Measurements from ENCODE around the gene TNRC6B. TPM values are rescaled to one million over a fixed set of nuclear protein-coding genes. Genes with fewer than 3 reads are reported as not detected.
A peak's percentile ranks its signal among the peaks of the same experiment; 100 is the strongest.

TNRC6B gene
- total RNA-seq, 4 donors from 2014 or later: 41.8 to 50.9 (median 47.8) TPM

- H3K4me1 ChIP-seq: peaks cover 0 to 55% (median 7%) of the 10 kb centered on the region in 4 donors
- 81 to 82% methylated on average over 3 of the region's 3 CpGs for WGBS, 2 donors
- H3K36me3 ChIP-seq: peaks cover 0 to 47% (median 4%) of the 10 kb centered on the region in 3 donors
Observed at GRCh38 chr22:40271440-40271839, 93.7 kb downstream of the TNRC6B start.

GRCh38 chr22:40273319-40273718 lies 95.6 kb downstream of the TNRC6B start:
- peak overlapping the region in 2 of 4 donors; percentile 17 to 90 for H3K27ac ChIP-seq
- peaks cover 0 to 33% (median 4%) of the 10 kb centered on the region in 3 donors for H3K36me3 ChIP-seq
- no peak for TF ChIP-seq CTCF (IDR thresholded peaks at IDR 0.05)
- no peak for TF ChIP-seq POLR2A (IDR thresholded peaks at IDR 0.05)
- no peak for TF ChIP-seq EP300 (IDR thresholded peaks at IDR 0.05)
- H3K4me3 ChIP-seq: no peak overlapping the region
- DNase-seq (ENCODE audit: low spot score in 2 of 2): no peak
- H3K4me1 ChIP-seq: peaks cover 0 to 67% (median 7%) of the 10 kb centered on the region in 4 donors
- H3K27me3 ChIP-seq: no peaks in the 10 kb centered on the region
- WGBS, 2 donors: 64 to 70% methylated on average over 6 of the region's 6 CpGs
- H3K9me3 ChIP-seq: no peaks in the 10 kb centered on the region

More at GRCh38 chr22:40271440-40271839, 93.7 kb downstream of the TNRC6B start:
- Histone ChIP-seq H3K27me3 (no peaks in the 10 kb centered on the region), H3K27ac (peak overlapping the region in 2 of 4 donors; percentile 38 to 43), H3K4me3 (no peak overlapping the region), H3K9me3 (no peaks in the 10 kb centered on the region)
- DNase-seq (ENCODE audit: low spot score in 2 of 2): no peak
- no peak for TF ChIP-seq CTCF (IDR thresholded peaks at IDR 0.05)
- TF ChIP-seq POLR2A (IDR thresholded peaks at IDR 0.05): no peak
- peak in 1 of 2 donors; percentile 21 for TF ChIP-seq EP300 (IDR thresholded peaks at IDR 0.05)

GRCh38 chr22:40276996-40277823 lies 99.5 kb downstream of the TNRC6B start:
- TF ChIP-seq EP300 (IDR thresholded peaks at IDR 0.05) (peak; percentile 18 to 78), POLR2A (IDR thresholded peaks at IDR 0.05) (no peak)
- Histone ChIP-seq H3K36me3 (peaks cover 0 to 60% (median 4%) of the 10 kb centered on the region in 3 donors), H3K4me3 (peak overlapping the region in 3 of 4 donors; percentile 26 to 49 (median 31)), H3K4me1 (peaks cover 0 to 46% (median 7%) of the 10 kb centered on the region in 4 donors), H3K27ac (peak overlapping the region; percentile 67 to 92 (median 89)), H3K9me3 (no peaks in the 10 kb centered on the region), H3K27me3 (no peaks in the 10 kb centered on the region)
- DNase-seq (ENCODE audit: low spot score in 2 of 2): peak in 1 of 2 donors; percentile 63
- WGBS, 2 donors: 28 to 33% methylated on average over 10 of the region's 10 CpGs

GRCh38 chr22:40279017-40279416 lies 101.3 kb downstream of the TNRC6B start:
- TF ChIP-seq EP300 (IDR thresholded peaks at IDR 0.05) (no peak), POLR2A (IDR thresholded peaks at IDR 0.05) (no peak)
- Histone ChIP-seq H3K4me3 (no peak overlapping the region), H3K4me1 (peaks cover 0 to 29% (median 7%) of the 10 kb centered on the region in 4 donors), H3K9me3 (no peaks in the 10 kb centered on the region), H3K36me3 (peaks cover 0 to 56% (median 0%) of the 10 kb centered on the region in 3 donors), H3K27me3 (no peaks in the 10 kb centered on the region), H3K27ac (peak overlapping the region in 2 of 4 donors; percentile 23 to 90)
- WGBS, 2 donors: 91 to 97% methylated on average over 4 of the region's 4 CpGs
- no peak for DNase-seq (ENCODE audit: low spot score in 2 of 2)

- Histone ChIP-seq H3K9me3 (no peaks in the 10 kb centered on the region), H3K4me1 (peaks cover 0 to 14% (median 0%) of the 10 kb centered on the region in 4 donors), H3K4me3 (no peak overlapping the region), H3K36me3 (peaks cover 0 to 63% (median 0%) of the 10 kb centered on the region in 3 donors), H3K27me3 (no peaks in the 10 kb centered on the region), H3K27ac (no peak overlapping the region)
- TF ChIP-seq CTCF (IDR thresholded peaks at IDR 0.05): no peak
- no peak for TF ChIP-seq POLR2A (IDR thresholded peaks at IDR 0.05)
- no peak for TF ChIP-seq EP300 (IDR thresholded peaks at IDR 0.05)
- 81% methylated on average over 2 of the region's 2 CpGs for WGBS, 2 donors
- no peak for DNase-seq (ENCODE audit: low spot score in 2 of 2)
Observed at GRCh38 chr22:40281717-40282116, 104.0 kb downstream of the TNRC6B start.

- peaks cover 0 to 75% (median 7%) of the 10 kb centered on the region in 3 donors for H3K36me3 ChIP-seq
- H3K4me1 ChIP-seq: peaks cover 0 to 3% (median 0%) of the 10 kb centered on the region in 4 donors
- WGBS, 2 donors: 78 to 81% methylated on average over 7 of the region's 7 CpGs
Observed at GRCh38 chr22:40285513-40285912, 107.8 kb downstream of the TNRC6B start.

More at GRCh38 chr22:40285513-40285912, 107.8 kb downstream of the TNRC6B start:
- TF ChIP-seq EP300 (IDR thresholded peaks at IDR 0.05) (no peak), POLR2A (IDR thresholded peaks at IDR 0.05) (no peak), CTCF (IDR thresholded peaks at IDR 0.05) (no peak)
- Histone ChIP-seq H3K27me3 (no peaks in the 10 kb centered on the region), H3K9me3 (no peaks in the 10 kb centered on the region), H3K27ac (no peak overlapping the region), H3K4me3 (no peak overlapping the region)
- DNase-seq (ENCODE audit: low spot score in 2 of 2): no peak

Measured in tibial nerve (tissue), 4 donors.